WTC11 (cell line): ENCODE data around the gene DCBLD2. TPM values are rescaled to one million over a fixed set of nuclear protein-coding genes. Genes with fewer than 3 reads are reported as not detected.

Source experiments
- ATAC-seq: fragments of 200-7000 bp; cut with Tn5 transposase; 2 replicates; pipeline ENCODE4 v1.10.0; 2021; ENCODE audit warnings: mild to moderate bottlenecking, moderate library complexity
- CTCF ChIA-PET: fragments of 300-600 bp; sonication (Branson Sonifier 250); formaldehyde crosslinking; loops from one replicate; lab custom pipeline; 2021; ENCODE audit warnings: antibody characterized with exemption; lab: Charles Lee
- POLR2A ChIA-PET: fragments of 350-600 bp; sonication (Branson Sonifier 250); formaldehyde crosslinking; loops from one replicate; lab custom pipeline; 2021; ENCODE audit warnings: antibody characterized with exemption; lab: Charles Lee
- DNase-seq: peaks from one replicate; pipeline ENCODE4 v3.0.0; 2021; ENCODE audit warnings: low spot score
- H3K27ac Mint-ChIP-seq: 2 replicates; pipeline ENCODE4 v1.8.0; 2021; ENCODE audit warnings: mixed read lengths
- H3K27me3 Mint-ChIP-seq: 2 replicates; pipeline ENCODE4 v1.8.0; 2021; ENCODE audit warnings: low read depth, mild to moderate bottlenecking, moderate library complexity, mixed read lengths
- H3K36me3 Mint-ChIP-seq: 2 replicates; pipeline ENCODE4 v1.8.0; 2021; ENCODE audit warnings: mixed read lengths
- H3K4me1 Mint-ChIP-seq: 2 replicates; pipeline ENCODE4 v1.8.0; 2022; ENCODE audit warnings: mixed read lengths
- H3K4me3 Mint-ChIP-seq: 2 replicates; pipeline ENCODE4 v1.8.0; 2021; ENCODE audit warnings: mild to moderate bottlenecking, moderate library complexity, mixed read lengths
- H3K9me3 Mint-ChIP-seq: 2 replicates; pipeline ENCODE4 v1.8.0; 2021; ENCODE audit warnings: mixed read lengths
- EMX1 ChIP-seq: fragments of 250-450 bp; sonication (Bioruptor Pico); IDR thresholded peaks from 2 replicates; pipeline ENCODE4 v1.8.0; 2021; ENCODE audit warnings: mild to moderate bottlenecking
- FOXJ3 ChIP-seq: sonication (generic); formaldehyde crosslinking; IDR thresholded peaks from 2 replicates; pipeline ENCODE4 v1.9.0; 2021; ENCODE audit warnings: missing genetic modification reagents, mild to moderate bottlenecking, borderline replicate concordance
- GABPB1 ChIP-seq: sonication (generic); formaldehyde crosslinking; IDR thresholded peaks from 2 replicates; pipeline ENCODE4 v1.8.1; 2023; ENCODE audit warnings: mild to moderate bottlenecking, missing genetic modification reagents
- GTF2I ChIP-seq: fragments of 250-450 bp; sonication (Bioruptor Pico); conservative IDR thresholded peaks from 2 replicates; pipeline ENCODE4 v1.4.0; 2021; ENCODE audit warnings: mild to moderate bottlenecking
- JAZF1 ChIP-seq: fragments of 250-450 bp; sonication (Bioruptor Pico); IDR thresholded peaks from 2 replicates; pipeline ENCODE4 v1.9.0; 2021; ENCODE audit warnings: moderate library complexity, mild to moderate bottlenecking, inconsistent platforms
- NFYB ChIP-seq: sonication (generic); formaldehyde crosslinking; conservative IDR thresholded peaks from 2 replicates; pipeline ENCODE4 v1.8.0; 2022; ENCODE audit warnings: low read depth, missing genetic modification reagents
- SOX15 ChIP-seq: fragments of 250-450 bp; sonication (Bioruptor Pico); IDR thresholded peaks from 2 replicates; pipeline ENCODE4 v1.9.0; 2021; ENCODE audit warnings: mild to moderate bottlenecking
- SP1 ChIP-seq: sonication (generic); formaldehyde crosslinking; conservative IDR thresholded peaks from 2 replicates; pipeline ENCODE4 v1.8.1; 2022; ENCODE audit warnings: missing genetic modification reagents
- TEAD4 ChIP-seq: sonication (generic); formaldehyde crosslinking; IDR thresholded peaks from 2 replicates; pipeline ENCODE4 v1.8.0; 2022; ENCODE audit warnings: mild to moderate bottlenecking, missing genetic modification reagents
- ZNF219 ChIP-seq: sonication (generic); formaldehyde crosslinking; IDR thresholded peaks from 2 replicates; pipeline ENCODE4 v1.8.0; 2023; ENCODE audit warnings: missing genetic modification reagents, mild to moderate bottlenecking, borderline replicate concordance
- total RNA-seq: library from RNA; stranded (reverse); gene quantifications from 3 replicates; pipeline ENCODE4 v1.2.3, GENCODE V29; 2021
- TF ChIP-seq, protein P1 (sequence below): sonication (generic); formaldehyde crosslinking; IDR thresholded peaks from 2 replicates; pipeline ENCODE4 v1.8.1; 2023; ENCODE audit warnings: mild to moderate bottlenecking, missing genetic modification reagents, borderline replicate concordance
- TF ChIP-seq, protein P2 (sequence below): sonication (generic); formaldehyde crosslinking; IDR thresholded peaks from 2 replicates; pipeline ENCODE4 v1.8.1; 2023; ENCODE audit warnings: mild to moderate bottlenecking, missing genetic modification reagents, moderate library complexity
- TF ChIP-seq, protein P3 (sequence below): sonication (generic); formaldehyde crosslinking; IDR thresholded peaks from 2 replicates; pipeline ENCODE4 v1.8.0; 2022; ENCODE audit warnings: missing genetic modification reagents
- TF ChIP-seq, protein P4 (sequence below): fragments of 250-450 bp; sonication (Bioruptor Pico); IDR thresholded peaks from 2 replicates; pipeline ENCODE4 v1.9.0; 2021; ENCODE audit warnings: mild to moderate bottlenecking
- TF ChIP-seq, protein P5 (sequence below): sonication (generic); formaldehyde crosslinking; IDR thresholded peaks from 2 replicates; pipeline ENCODE4 v1.8.0; 2022; ENCODE audit warnings: mild to moderate bottlenecking, missing genetic modification reagents
- TF ChIP-seq, protein P6 (sequence below): sonication (generic); formaldehyde crosslinking; IDR thresholded peaks from 2 replicates; pipeline ENCODE4 v1.8.1; 2023; ENCODE audit warnings: mild to moderate bottlenecking, missing genetic modification reagents
- TF ChIP-seq, protein P7 (sequence below): sonication (generic); formaldehyde crosslinking; IDR thresholded peaks from 2 replicates; pipeline ENCODE4 v1.8.0; 2022; ENCODE audit warnings: mild to moderate bottlenecking, missing genetic modification reagents
- TF ChIP-seq, protein P8 (sequence below): fragments of 250-450 bp; sonication (Bioruptor Pico); IDR thresholded peaks from 2 replicates; pipeline ENCODE4 v2.1.2; 2022; ENCODE audit warnings: mild to moderate bottlenecking, moderate library complexity

Gene DCBLD2
- total RNA-seq, 1 experiment from 2014 or later: 47.9 TPM

DNA sequence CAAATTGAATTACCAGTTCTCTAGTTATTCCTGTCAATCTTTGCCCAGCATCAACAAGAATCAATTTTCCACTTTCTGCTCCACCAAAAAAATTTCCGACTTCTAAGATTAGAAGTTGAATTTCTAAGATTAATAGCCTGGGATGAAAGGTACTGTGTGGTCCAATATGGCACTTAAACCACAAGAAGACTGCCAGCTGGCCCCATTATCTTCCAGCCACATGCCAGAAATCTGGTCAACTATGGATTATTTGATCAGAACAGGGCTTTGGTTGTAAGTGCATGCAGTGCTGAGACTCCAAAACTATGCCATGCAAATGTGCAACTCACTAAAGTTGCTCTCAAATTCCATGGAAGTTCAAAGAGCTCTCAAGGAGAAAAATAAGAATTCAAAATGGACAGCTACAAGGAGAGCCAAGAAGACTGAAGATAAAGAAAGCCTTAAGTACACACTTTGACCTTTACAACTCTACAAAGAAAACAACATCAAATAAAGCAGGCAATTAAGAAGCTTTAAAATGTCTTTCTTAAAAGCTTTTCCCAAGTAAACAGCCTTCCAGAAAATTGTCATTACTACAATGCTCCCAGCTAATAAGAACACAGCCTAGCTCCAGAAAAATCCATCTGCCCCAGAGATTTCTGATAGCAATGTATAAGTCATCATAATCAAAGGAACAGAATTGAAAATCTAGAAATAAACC, 74.1 kb downstream of the DCBLD2 start (continued):
- TF ChIP-seq, protein P1, sequence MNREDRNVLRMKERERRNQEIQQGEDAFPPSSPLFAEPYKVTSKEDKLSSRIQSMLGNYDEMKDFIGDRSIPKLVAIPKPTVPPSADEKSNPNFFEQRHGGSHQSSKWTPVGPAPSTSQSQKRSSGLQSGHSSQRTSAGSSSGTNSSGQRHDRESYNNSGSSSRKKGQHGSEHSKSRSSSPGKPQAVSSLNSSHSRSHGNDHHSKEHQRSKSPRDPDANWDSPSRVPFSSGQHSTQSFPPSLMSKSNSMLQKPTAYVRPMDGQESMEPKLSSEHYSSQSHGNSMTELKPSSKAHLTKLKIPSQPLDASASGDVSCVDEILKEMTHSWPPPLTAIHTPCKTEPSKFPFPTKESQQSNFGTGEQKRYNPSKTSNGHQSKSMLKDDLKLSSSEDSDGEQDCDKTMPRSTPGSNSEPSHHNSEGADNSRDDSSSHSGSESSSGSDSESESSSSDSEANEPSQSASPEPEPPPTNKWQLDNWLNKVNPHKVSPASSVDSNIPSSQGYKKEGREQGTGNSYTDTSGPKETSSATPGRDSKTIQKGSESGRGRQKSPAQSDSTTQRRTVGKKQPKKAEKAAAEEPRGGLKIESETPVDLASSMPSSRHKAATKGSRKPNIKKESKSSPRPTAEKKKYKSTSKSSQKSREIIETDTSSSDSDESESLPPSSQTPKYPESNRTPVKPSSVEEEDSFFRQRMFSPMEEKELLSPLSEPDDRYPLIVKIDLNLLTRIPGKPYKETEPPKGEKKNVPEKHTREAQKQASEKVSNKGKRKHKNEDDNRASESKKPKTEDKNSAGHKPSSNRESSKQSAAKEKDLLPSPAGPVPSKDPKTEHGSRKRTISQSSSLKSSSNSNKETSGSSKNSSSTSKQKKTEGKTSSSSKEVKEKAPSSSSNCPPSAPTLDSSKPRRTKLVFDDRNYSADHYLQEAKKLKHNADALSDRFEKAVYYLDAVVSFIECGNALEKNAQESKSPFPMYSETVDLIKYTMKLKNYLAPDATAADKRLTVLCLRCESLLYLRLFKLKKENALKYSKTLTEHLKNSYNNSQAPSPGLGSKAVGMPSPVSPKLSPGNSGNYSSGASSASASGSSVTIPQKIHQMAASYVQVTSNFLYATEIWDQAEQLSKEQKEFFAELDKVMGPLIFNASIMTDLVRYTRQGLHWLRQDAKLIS (CRISPR knock-in tag): no peak
- TF ChIP-seq SP1 (CRISPR knock-in tag) (no peak), GABPB1 (CRISPR knock-in tag) (no peak), FOXJ3 (CRISPR knock-in tag) (no peak), JAZF1 (CRISPR knock-in tag) (no peak), ZNF219 (CRISPR knock-in tag) (no peak), SOX15 (CRISPR knock-in tag) (no peak), EMX1 (CRISPR knock-in tag) (no peak), GTF2I (CRISPR knock-in tag) (no peak)
- TF ChIP-seq, protein P2, sequence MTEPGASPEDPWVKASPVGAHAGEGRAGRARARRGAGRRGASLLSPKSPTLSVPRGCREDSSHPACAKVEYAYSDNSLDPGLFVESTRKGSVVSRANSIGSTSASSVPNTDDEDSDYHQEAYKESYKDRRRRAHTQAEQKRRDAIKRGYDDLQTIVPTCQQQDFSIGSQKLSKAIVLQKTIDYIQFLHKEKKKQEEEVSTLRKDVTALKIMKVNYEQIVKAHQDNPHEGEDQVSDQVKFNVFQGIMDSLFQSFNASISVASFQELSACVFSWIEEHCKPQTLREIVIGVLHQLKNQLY (CRISPR knock-in tag): no peak
- TF ChIP-seq, protein P3, sequence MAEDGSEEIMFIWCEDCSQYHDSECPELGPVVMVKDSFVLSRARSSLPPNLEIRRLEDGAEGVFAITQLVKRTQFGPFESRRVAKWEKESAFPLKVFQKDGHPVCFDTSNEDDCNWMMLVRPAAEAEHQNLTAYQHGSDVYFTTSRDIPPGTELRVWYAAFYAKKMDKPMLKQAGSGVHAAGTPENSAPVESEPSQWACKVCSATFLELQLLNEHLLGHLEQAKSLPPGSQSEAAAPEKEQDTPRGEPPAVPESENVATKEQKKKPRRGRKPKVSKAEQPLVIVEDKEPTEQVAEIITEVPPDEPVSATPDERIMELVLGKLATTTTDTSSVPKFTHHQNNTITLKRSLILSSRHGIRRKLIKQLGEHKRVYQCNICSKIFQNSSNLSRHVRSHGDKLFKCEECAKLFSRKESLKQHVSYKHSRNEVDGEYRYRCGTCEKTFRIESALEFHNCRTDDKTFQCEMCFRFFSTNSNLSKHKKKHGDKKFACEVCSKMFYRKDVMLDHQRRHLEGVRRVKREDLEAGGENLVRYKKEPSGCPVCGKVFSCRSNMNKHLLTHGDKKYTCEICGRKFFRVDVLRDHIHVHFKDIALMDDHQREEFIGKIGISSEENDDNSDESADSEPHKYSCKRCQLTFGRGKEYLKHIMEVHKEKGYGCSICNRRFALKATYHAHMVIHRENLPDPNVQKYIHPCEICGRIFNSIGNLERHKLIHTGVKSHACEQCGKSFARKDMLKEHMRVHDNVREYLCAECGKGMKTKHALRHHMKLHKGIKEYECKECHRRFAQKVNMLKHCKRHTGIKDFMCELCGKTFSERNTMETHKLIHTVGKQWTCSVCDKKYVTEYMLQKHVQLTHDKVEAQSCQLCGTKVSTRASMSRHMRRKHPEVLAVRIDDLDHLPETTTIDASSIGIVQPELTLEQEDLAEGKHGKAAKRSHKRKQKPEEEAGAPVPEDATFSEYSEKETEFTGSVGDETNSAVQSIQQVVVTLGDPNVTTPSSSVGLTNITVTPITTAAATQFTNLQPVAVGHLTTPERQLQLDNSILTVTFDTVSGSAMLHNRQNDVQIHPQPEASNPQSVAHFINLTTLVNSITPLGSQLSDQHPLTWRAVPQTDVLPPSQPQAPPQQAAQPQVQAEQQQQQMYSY: no peak
- TF ChIP-seq, protein P4, sequence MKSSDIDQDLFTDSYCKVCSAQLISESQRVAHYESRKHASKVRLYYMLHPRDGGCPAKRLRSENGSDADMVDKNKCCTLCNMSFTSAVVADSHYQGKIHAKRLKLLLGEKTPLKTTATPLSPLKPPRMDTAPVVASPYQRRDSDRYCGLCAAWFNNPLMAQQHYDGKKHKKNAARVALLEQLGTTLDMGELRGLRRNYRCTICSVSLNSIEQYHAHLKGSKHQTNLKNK: no peak
- TF ChIP-seq, protein P5, sequence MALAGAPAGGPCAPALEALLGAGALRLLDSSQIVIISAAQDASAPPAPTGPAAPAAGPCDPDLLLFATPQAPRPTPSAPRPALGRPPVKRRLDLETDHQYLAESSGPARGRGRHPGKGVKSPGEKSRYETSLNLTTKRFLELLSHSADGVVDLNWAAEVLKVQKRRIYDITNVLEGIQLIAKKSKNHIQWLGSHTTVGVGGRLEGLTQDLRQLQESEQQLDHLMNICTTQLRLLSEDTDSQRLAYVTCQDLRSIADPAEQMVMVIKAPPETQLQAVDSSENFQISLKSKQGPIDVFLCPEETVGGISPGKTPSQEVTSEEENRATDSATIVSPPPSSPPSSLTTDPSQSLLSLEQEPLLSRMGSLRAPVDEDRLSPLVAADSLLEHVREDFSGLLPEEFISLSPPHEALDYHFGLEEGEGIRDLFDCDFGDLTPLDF (CRISPR knock-in tag): no peak
- TF ChIP-seq, protein P6, sequence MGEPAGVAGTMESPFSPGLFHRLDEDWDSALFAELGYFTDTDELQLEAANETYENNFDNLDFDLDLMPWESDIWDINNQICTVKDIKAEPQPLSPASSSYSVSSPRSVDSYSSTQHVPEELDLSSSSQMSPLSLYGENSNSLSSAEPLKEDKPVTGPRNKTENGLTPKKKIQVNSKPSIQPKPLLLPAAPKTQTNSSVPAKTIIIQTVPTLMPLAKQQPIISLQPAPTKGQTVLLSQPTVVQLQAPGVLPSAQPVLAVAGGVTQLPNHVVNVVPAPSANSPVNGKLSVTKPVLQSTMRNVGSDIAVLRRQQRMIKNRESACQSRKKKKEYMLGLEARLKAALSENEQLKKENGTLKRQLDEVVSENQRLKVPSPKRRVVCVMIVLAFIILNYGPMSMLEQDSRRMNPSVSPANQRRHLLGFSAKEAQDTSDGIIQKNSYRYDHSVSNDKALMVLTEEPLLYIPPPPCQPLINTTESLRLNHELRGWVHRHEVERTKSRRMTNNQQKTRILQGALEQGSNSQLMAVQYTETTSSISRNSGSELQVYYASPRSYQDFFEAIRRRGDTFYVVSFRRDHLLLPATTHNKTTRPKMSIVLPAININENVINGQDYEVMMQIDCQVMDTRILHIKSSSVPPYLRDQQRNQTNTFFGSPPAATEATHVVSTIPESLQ (CRISPR knock-in tag): no peak

DNA sequence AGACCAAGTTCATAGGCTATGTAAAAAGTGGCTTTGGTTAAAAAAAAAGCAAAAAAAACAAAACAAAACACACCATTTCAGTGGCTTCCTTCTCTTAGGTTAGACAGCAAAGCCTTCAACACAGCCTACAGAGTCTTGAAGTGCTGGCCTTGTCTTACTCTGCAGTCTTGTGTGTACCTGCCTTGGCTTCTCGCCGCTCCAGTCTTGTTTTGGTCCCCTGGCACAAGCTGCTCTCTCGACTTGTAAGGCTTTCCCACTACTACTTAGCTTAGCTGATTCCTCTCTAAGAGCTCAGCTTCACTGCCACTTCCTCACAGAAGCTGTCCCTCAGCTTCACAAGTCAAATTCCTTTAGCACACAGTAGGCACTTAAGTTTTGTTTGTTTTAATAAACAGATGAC, 75.4 kb downstream of the DCBLD2 start:
- ATAC-seq: no peak
- no peak overlapping the region; the same call in 1 of the 2 replicates for H3K27ac Mint-ChIP-seq
- H3K36me3 Mint-ChIP-seq: peaks cover 18% of the 10 kb centered on the region
- H3K27me3 Mint-ChIP-seq: no peaks in the 10 kb centered on the region
- no peak overlapping the region for H3K4me3 Mint-ChIP-seq
- POLR2A ChIA-PET: no interaction called here
- peaks cover 19% of the 10 kb centered on the region for H3K9me3 Mint-ChIP-seq
- H3K4me1 Mint-ChIP-seq: peaks cover 5% of the 10 kb centered on the region
- DNase-seq: no peak
- CTCF ChIA-PET: interaction anchor here (1.3 to 2.2 kb wide), 2 partner anchors 9 to 168 kb away, joined by 5 to 13 read pairs; no protein-coding TSS in a partner anchor
- TF ChIP-seq, protein P7, sequence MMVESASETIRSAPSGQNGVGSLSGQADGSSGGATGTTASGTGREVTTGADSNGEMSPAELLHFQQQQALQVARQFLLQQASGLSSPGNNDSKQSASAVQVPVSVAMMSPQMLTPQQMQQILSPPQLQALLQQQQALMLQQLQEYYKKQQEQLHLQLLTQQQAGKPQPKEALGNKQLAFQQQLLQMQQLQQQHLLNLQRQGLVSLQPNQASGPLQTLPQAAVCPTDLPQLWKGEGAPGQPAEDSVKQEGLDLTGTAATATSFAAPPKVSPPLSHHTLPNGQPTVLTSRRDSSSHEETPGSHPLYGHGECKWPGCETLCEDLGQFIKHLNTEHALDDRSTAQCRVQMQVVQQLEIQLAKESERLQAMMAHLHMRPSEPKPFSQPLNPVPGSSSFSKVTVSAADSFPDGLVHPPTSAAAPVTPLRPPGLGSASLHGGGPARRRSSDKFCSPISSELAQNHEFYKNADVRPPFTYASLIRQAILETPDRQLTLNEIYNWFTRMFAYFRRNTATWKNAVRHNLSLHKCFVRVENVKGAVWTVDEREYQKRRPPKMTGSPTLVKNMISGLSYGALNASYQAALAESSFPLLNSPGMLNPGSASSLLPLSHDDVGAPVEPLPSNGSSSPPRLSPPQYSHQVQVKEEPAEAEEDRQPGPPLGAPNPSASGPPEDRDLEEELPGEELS: no peak
- TF ChIP-seq, protein P6 (CRISPR knock-in tag): no peak
- TF ChIP-seq, protein P8, sequence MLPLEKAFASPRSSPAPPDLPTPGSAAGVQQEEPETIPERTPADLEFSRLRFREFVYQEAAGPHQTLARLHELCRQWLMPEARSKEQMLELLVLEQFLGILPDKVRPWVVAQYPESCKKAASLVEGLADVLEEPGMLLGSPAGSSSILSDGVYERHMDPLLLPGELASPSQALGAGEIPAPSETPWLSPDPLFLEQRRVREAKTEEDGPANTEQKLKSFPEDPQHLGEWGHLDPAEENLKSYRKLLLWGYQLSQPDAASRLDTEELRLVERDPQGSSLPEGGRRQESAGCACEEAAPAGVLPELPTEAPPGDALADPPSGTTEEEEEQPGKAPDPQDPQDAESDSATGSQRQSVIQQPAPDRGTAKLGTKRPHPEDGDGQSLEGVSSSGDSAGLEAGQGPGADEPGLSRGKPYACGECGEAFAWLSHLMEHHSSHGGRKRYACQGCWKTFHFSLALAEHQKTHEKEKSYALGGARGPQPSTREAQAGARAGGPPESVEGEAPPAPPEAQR (CRISPR knock-in tag): no peak
- TF ChIP-seq TEAD4 (CRISPR knock-in tag): no peak
- no peak for TF ChIP-seq NFYB (CRISPR knock-in tag)
